ENCODE data around the gene PCID2. TPM values are rescaled to one million over a fixed set of nuclear protein-coding genes. Genes with fewer than 3 reads are reported as not detected.
A peak's percentile ranks its signal among the peaks of the same experiment; 100 is the strongest.

PCID2 gene
- total and polyA plus RNA-seq, 2 of the 13 experiments (the other 11 are each of a cell fraction or from before 2014, with no cell fraction given): 65.0 to 111 TPM

- TF ChIP-seq ARID3A (IDR thresholded peaks at IDR 0.05; ENCODE audit: low read depth, low read length) (no peak), CCDC6 (CRISPR knock-in tag; IDR thresholded peaks at IDR 0.05) (no peak), ZNF704 (CRISPR knock-in tag; IDR thresholded peaks at IDR 0.05; ENCODE audit: borderline replicate concordance) (no peak), NR1H2 (CRISPR knock-in tag; IDR thresholded peaks at IDR 0.05; ENCODE audit: borderline replicate concordance, low read depth) (no peak), ZNF576 (CRISPR knock-in tag; IDR thresholded peaks at IDR 0.05) (no peak), MXD4 (CRISPR knock-in tag; IDR thresholded peaks at IDR 0.05) (0 out of 2 replicates have a peak, but pooled peaks have one; percentile 41), TP53 (CRISPR knock-in tag; conservative IDR thresholded peaks at IDR 0.05) (no peak), ZZZ3 (CRISPR knock-in tag; IDR thresholded peaks at IDR 0.05; ENCODE audit: borderline replicate concordance) (no peak), POGK (CRISPR knock-in tag; conservative IDR thresholded peaks at IDR 0.05) (peak; percentile 40; the same call in 1 of the 2 replicates), GABPB1 (CRISPR knock-in tag; IDR thresholded peaks at IDR 0.05) (no peak), ZNF367 (CRISPR knock-in tag; IDR thresholded peaks at IDR 0.05; ENCODE audit: borderline replicate concordance) (no peak), MAZ (IDR thresholded peaks at IDR 0.05; ENCODE audit: borderline replicate concordance, low read depth, low read length) (no peak), MAZ (CRISPR knock-in tag; IDR thresholded peaks at IDR 0.05; ENCODE audit: low read depth) (peak; percentile 49; the same call in 1 of the 2 replicates), XRCC5 (optimal IDR thresholded peaks at IDR 0.05; ENCODE audit: low read length) (peak; percentile 34), ZNF777 (CRISPR knock-in tag; IDR thresholded peaks at IDR 0.05) (no peak), ZSCAN29 (CRISPR knock-in tag; conservative IDR thresholded peaks at IDR 0.05) (peak; percentile 89), GABPA (IDR thresholded peaks at IDR 0.05; ENCODE audit: low read depth, low read length) (no peak), GABPA (CRISPR knock-in tag; IDR thresholded peaks at IDR 0.05; ENCODE audit: low read depth) (peak; percentile 40; the same call in 1 of the 2 replicates), RFXAP (CRISPR knock-in tag; IDR thresholded peaks at IDR 0.05; ENCODE audit: borderline replicate concordance) (no peak), ARNT2 (CRISPR knock-in tag; IDR thresholded peaks at IDR 0.05; ENCODE audit: low read depth) (no peak), ZBTB49 (CRISPR knock-in tag; IDR thresholded peaks at IDR 0.05; ENCODE audit: borderline replicate concordance) (no peak), MZF1 (CRISPR knock-in tag; IDR thresholded peaks at IDR 0.05; ENCODE audit: borderline replicate concordance) (no peak), DPF2 (CRISPR knock-in tag; IDR thresholded peaks at IDR 0.05; ENCODE audit: borderline replicate concordance, low read depth) (no peak), CBFB (CRISPR knock-in tag; IDR thresholded peaks at IDR 0.05) (no peak)
Observed at GRCh38 chr13:113220141-113220598, 11.7 kb upstream of the PCID2 start (continued).

Measured in HepG2 (cell line).